Measurements from ENCODE around the gene EPHA4. TPM values are rescaled to one million over a fixed set of nuclear protein-coding genes. Genes with fewer than 3 reads are reported as not detected.

The EPHA4 gene
- total RNA-seq, 4 donors from 2014 or later, result 3.5 to 16.5 (median 12.4) TPM

DNA sequence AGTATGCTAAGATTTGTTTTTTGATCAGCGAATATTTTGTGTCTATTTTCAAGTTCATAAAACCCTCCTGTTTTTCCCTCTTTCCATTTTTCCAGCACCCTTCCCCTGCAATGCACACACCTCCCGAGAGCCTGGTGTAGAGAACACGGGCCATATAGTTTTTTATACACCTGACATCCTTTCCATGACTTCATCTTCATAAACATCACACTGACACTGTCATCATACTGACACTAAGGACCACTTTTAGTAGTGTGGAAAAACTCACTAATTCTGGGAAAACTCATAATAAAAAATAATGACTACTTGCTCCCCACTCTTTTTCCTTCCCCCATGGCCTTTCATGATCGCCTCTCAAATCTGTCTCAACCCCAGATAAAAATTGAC is 70.2 kb downstream of the EPHA4 start:
- H3K27me3 ChIP-seq, result no peaks in the 10 kb centered on the region
- H3K27ac ChIP-seq, result no peak overlapping the region
- no peaks in the 10 kb centered on the region for H3K4me1 ChIP-seq
- TF ChIP-seq, protein P1, sequence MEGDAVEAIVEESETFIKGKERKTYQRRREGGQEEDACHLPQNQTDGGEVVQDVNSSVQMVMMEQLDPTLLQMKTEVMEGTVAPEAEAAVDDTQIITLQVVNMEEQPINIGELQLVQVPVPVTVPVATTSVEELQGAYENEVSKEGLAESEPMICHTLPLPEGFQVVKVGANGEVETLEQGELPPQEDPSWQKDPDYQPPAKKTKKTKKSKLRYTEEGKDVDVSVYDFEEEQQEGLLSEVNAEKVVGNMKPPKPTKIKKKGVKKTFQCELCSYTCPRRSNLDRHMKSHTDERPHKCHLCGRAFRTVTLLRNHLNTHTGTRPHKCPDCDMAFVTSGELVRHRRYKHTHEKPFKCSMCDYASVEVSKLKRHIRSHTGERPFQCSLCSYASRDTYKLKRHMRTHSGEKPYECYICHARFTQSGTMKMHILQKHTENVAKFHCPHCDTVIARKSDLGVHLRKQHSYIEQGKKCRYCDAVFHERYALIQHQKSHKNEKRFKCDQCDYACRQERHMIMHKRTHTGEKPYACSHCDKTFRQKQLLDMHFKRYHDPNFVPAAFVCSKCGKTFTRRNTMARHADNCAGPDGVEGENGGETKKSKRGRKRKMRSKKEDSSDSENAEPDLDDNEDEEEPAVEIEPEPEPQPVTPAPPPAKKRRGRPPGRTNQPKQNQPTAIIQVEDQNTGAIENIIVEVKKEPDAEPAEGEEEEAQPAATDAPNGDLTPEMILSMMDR (IDR thresholded peaks at IDR 0.05), result no peak
- no peak for TF ChIP-seq POLR2A (IDR thresholded peaks at IDR 0.05)
- H3K36me3 ChIP-seq, result no peaks in the 10 kb centered on the region
- DNase-seq, result no peak
- H3K4me3 ChIP-seq, result no peak overlapping the region
- no peaks in the 10 kb centered on the region for H3K9me3 ChIP-seq

DNA sequence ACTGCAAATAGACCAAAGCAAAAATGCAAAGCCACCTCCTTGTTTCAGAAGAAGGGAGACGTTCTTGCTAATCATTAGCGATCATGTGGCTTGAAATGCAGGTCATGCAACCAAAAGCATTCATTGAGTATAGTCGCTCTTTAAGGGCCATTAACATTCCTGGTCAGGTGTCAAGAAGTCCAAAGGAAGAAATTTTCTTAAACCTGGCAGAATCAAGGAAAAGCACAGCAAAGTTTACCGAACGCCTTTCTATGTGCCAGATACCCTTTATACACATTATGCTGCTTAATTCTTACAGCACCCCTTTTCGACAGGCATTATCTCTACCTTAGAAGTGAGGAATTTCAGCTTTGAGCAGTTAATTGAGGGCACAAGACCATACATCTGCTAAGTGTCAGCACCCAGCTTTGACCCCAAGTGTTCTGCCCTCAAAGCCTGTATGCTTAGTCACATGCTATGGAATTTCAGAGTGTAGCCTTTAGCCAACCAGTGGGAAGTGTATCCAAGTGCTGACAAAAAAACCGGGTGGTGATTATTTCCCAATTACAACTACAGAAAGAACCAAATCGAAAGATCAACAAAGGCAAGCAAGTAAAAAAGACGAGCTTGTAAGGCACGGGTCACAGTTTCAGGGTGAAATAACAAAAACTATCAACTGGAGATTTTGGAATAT is 70.8 kb downstream of the EPHA4 start:
- no peak overlapping the region for H3K4me3 ChIP-seq
- H3K9me3 ChIP-seq, result no peaks in the 10 kb centered on the region
- TF ChIP-seq, protein P1 (IDR thresholded peaks at IDR 0.05), result no peak
- no peak for TF ChIP-seq POLR2A (IDR thresholded peaks at IDR 0.05)
- DNase-seq, result no peak
- no peaks in the 10 kb centered on the region for H3K4me1 ChIP-seq
- H3K36me3 ChIP-seq, result no peaks in the 10 kb centered on the region
- no peaks in the 10 kb centered on the region for H3K27me3 ChIP-seq
- H3K27ac ChIP-seq, result no peak overlapping the region

DNA sequence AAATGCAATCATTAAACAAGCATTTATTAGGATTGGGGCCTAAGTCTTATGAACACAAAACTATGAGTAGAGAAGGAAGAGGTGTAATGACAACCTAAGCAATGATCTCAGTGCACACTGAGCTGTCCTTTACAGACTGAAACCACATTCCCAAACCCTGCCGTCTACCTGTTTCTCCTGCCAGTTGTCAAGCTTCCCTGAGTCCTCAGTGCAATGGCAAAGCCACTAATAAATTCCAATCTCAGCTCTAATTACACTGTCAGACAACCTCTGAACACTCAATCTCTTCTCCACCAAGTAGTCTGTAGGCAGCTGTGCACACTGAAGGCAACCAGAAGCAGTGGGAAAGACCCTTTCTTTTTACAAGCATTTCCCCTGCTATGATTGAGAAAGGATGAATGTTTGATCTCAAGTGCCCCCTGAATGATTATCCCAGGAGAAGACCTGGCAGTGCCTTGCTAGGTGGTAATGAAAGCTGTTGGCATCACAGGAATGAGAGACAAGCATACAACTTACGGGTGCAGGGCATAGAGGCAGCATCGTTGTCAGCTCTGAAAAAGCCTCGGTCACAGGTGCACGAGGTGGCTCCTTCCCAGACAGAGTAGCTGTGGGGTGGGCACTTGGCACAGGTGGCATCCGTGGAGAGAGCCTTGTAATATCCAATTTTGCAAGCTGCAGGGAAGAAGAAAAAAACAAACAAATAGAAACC is 71.4 kb downstream of the EPHA4 start:
- Histone ChIP-seq H3K27ac (no peak overlapping the region), H3K4me3 (no peak overlapping the region), H3K27me3 (no peaks in the 10 kb centered on the region), H3K4me1 (no peaks in the 10 kb centered on the region), H3K36me3 (no peaks in the 10 kb centered on the region), H3K9me3 (no peaks in the 10 kb centered on the region)
- no peak for DNase-seq
- TF ChIP-seq, protein P1 (IDR thresholded peaks at IDR 0.05), result no peak
- TF ChIP-seq POLR2A (IDR thresholded peaks at IDR 0.05), result no peak

DNA sequence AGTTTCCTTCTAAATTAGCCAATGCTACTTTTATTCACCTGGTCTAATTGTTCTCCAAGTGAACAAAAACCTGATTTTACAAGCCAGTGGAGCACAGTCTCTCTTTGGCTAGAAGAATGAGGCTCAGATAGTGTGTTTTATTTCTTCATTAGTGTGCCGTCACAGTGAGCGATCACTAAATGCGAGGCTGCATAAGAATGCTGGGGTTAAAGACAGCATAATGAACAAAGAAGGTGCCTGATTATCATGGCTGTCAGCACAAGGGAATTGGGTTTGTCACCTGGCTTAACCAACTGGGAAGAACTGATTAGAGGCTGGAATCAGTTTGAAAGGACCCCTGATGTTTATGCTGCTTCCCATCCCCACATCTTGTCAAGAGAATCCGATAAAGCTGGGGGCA is 76.4 kb downstream of the EPHA4 start:
- H3K27me3 ChIP-seq, result no peaks in the 10 kb centered on the region
- TF ChIP-seq, protein P1 (IDR thresholded peaks at IDR 0.05), result no peak
- TF ChIP-seq POLR2A (IDR thresholded peaks at IDR 0.05), result no peak
- no peaks in the 10 kb centered on the region for H3K4me1 ChIP-seq
- H3K27ac ChIP-seq, result no peak overlapping the region
- H3K36me3 ChIP-seq, result no peaks in the 10 kb centered on the region
- DNase-seq, result no peak
- no peak overlapping the region for H3K4me3 ChIP-seq
- H3K9me3 ChIP-seq, result no peaks in the 10 kb centered on the region

DNA sequence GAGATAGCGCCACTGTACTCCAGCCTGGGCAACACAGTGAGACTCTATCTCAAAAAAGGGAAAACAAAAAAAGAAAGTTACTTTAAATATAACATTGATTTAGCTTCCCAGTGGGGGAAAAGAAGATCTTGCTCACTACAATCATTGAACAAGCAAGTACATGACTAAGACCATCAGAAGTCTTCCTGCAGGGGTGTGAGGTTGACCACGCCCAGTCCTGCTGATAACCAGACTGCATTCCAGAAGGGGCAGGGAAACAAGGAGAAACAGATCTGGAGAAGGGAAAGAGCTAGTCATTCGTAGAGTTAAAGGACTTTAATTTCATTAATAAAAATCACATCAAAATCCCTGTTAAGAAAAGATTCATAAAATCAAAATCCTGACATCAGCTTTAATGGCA is 77.5 kb downstream of the EPHA4 start:
- Histone ChIP-seq H3K4me1 (no peaks in the 10 kb centered on the region), H3K27me3 (no peaks in the 10 kb centered on the region), H3K9me3 (no peaks in the 10 kb centered on the region), H3K4me3 (no peak overlapping the region), H3K36me3 (no peaks in the 10 kb centered on the region), H3K27ac (no peak overlapping the region)
- TF ChIP-seq, protein P1 (IDR thresholded peaks at IDR 0.05), result no peak
- DNase-seq, result no peak

All from Peyer's patch (tissue), 4 donors.